Stomach (tissue), 9 donors: ENCODE results near the gene ADAM22. TPM values are rescaled to one million over a fixed set of nuclear protein-coding genes. Genes with fewer than 3 reads are reported as not detected.

Experiments used
- DNase-seq, 2 donors: peaks; one replicate each; pipeline versions ENCODE4 v3.0.0 to v3.0.0-alpha.2; 2013 to 2019
- H3K27ac ChIP-seq, 5 donors: fragments of 200-600 bp in 4 of 5; sonication (generic) in 4 of 5; one replicate each; pipeline ENCODE4 v1.5.1; 2013 to 2019; ENCODE audit warnings: mild to moderate bottlenecking in 1 of 5, moderate library complexity in 1 of 5
- H3K27me3 ChIP-seq, 3 donors: fragments of 200-600 bp; sonication (generic); one replicate each; pipeline ENCODE4 v1.5.1; 2017 to 2019; ENCODE audit warnings: mixed run types in 1 of 3
- H3K36me3 ChIP-seq, 4 donors: fragments of 200-600 bp; sonication (generic); 1 replicate in 3 of 4; 2 replicates in 1 of 4; pipeline ENCODE4 v1.5.1; 2016 to 2019
- H3K4me1 ChIP-seq, 4 donors: fragments of 200-600 bp; sonication (generic); one replicate each; pipeline ENCODE4 v1.5.1; 2016 to 2019
- H3K4me3 ChIP-seq, 4 donors: fragments of 200-600 bp; sonication (generic) in 3 of 4; one replicate each; pipeline ENCODE4 v1.5.1; 2016 to 2019; ENCODE audit warnings: mild to moderate bottlenecking in 1 of 4
- H3K9me3 ChIP-seq, 4 donors: fragments of 200-600 bp; sonication (generic); one replicate each; pipeline ENCODE4 v1.5.1; 2016 to 2019
- EP300 ChIP-seq: sonication (generic); formaldehyde crosslinking; IDR thresholded peaks from one replicate; pipeline ENCODE4 v1.6.1; 2017; ENCODE audit warnings: antibody characterized with exemption
- POLR2A ChIP-seq, 4 donors: fragments of 450-650 bp; IDR thresholded peaks; one replicate each; pipeline ENCODE4 v1.6.1; 2016; ENCODE audit warnings: antibody characterized with exemption in 4 of 4, control low read depth in 2 of 4, mild to moderate bottlenecking in 1 of 4, moderate library complexity in 1 of 4
- POLR2AphosphoS5 ChIP-seq, 3 donors: sonication (generic); formaldehyde crosslinking; IDR thresholded peaks; one replicate each; pipeline ENCODE4 v1.6.1; 2016; ENCODE audit warnings: antibody characterized with exemption in 3 of 3
- WGBS, 5 donors: extraction: QIAGEN DNeasy Blood & Tissue Kit in 3 of 5; methylation state at CpG; one replicate each; pipeline versions ENCODE4 v1.1.5 to v1.1.7; 2013 to 2018; 5-methylcytosine and 5-hydroxymethylcytosine counted together
- intact Hi-C: fragments of 100-400 bp; cut with DNase I; formaldehyde crosslinking; loops from one replicate; pipeline ENCODE4 v1.15.1; 2023; ENCODE audit warnings: low total_unique reads
- polyA plus RNA-seq, 3 donors: library from polyadenylated mRNA; stranded (reverse); fragments of 200-250 nt; gene quantifications; one replicate each; pipeline ENCODE4 v1.2.3, GENCODE V29; 2013
- total RNA-seq, 5 donors: library from RNA; depleted of rRNA; stranded (reverse); fragments of >200 nt; gene quantifications; one replicate each; pipeline versions ENCODE4 v1.1.0 to v1.2.3, GENCODE V29; 2014 to 2016
- TF ChIP-seq, protein P1 (sequence below), 7 experiments: fragments of 450-650 bp in 4 of 7; fragments of 200-600 bp in 3 of 7; sonication (generic) in 3 of 7; IDR thresholded peaks; one replicate each; pipeline ENCODE4 v1.5.1; 2016 to 2019; ENCODE audit warnings: antibody characterized with exemption in 7 of 7, control low read depth in 2 of 7, mild to moderate bottlenecking in 1 of 7
- donor health status: healthy with polysubstance abuse.
- donor health status: Bipolar disorder and iron deficiency.
- donor health status: healthy.

The ADAM22 gene
- total and polyA plus RNA-seq, 8 donors, result 0.06 to 16.8 (median 0.29) TPM; not detected in 1

DNA sequence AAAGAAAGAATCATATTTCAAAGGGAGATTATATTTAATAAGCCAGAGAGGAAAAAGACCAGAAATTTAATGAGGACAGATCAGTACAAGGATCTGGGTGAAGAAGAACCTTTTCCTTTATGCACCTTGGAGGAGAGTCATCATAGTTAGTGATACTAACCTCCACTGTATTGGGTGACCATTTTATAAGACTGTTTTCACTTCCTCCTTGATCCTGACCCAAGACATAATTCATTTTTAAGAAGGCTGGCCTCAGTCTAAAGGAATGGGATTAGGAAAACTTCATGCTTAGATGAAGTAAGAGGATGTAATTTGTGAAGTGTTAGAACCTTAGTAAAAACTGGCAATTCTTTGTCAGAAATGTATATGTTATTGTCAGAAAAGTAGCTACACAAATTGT is 68.6 kb downstream of the ADAM22 start:
- no peak for TF ChIP-seq POLR2AphosphoS5 (IDR thresholded peaks at IDR 0.05)
- no peak for TF ChIP-seq POLR2A (IDR thresholded peaks at IDR 0.05)
- TF ChIP-seq, protein P1, sequence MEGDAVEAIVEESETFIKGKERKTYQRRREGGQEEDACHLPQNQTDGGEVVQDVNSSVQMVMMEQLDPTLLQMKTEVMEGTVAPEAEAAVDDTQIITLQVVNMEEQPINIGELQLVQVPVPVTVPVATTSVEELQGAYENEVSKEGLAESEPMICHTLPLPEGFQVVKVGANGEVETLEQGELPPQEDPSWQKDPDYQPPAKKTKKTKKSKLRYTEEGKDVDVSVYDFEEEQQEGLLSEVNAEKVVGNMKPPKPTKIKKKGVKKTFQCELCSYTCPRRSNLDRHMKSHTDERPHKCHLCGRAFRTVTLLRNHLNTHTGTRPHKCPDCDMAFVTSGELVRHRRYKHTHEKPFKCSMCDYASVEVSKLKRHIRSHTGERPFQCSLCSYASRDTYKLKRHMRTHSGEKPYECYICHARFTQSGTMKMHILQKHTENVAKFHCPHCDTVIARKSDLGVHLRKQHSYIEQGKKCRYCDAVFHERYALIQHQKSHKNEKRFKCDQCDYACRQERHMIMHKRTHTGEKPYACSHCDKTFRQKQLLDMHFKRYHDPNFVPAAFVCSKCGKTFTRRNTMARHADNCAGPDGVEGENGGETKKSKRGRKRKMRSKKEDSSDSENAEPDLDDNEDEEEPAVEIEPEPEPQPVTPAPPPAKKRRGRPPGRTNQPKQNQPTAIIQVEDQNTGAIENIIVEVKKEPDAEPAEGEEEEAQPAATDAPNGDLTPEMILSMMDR (IDR thresholded peaks at IDR 0.05), result no peak
- no peak for TF ChIP-seq EP300

DNA sequence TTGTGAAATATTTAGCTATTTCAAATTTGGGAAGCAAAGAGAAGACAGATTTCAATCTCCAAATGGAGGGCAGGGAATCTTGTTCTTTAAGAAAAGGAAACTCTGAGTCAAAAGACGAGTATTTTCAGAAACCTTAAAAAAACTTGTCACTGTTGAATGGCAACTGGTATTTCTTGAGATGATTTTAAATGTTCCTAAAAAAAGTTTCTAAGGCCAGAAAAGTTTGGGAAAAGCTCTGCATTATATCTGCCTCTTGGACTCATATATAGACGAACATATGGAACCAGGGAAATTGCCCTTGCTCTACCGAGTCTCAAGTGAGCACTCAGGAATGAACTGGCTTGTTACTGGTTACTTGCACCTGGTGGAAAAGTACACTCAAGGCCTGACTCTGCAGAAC is 69.5 kb downstream of the ADAM22 start:
- DNase-seq, result no peak
- 84 to 92% (median 88%) methylated on average over 3 of the region's 3 CpGs for WGBS, 5 donors
- Histone ChIP-seq H3K4me1 (no peaks in the 10 kb centered on the region), H3K27me3 (no peaks in the 10 kb centered on the region), H3K9me3 (no peaks in the 10 kb centered on the region), H3K27ac (no peak overlapping the region), H3K4me3 (no peak overlapping the region), H3K36me3 (no peaks in the 10 kb centered on the region)
- intact Hi-C loops, result no loop called here
- TF ChIP-seq, protein P1 (IDR thresholded peaks at IDR 0.05), result no peak
- TF ChIP-seq EP300, result no peak

More for the DNA sequence above, 68.6 kb downstream of the ADAM22 start:
- Histone ChIP-seq H3K27ac (no peak overlapping the region), H3K4me1 (no peaks in the 10 kb centered on the region), H3K4me3 (no peak overlapping the region), H3K27me3 (no peaks in the 10 kb centered on the region), H3K36me3 (no peaks in the 10 kb centered on the region), H3K9me3 (no peaks in the 10 kb centered on the region)
- DNase-seq, result no peak
- intact Hi-C loops, result no loop called here

DNA sequence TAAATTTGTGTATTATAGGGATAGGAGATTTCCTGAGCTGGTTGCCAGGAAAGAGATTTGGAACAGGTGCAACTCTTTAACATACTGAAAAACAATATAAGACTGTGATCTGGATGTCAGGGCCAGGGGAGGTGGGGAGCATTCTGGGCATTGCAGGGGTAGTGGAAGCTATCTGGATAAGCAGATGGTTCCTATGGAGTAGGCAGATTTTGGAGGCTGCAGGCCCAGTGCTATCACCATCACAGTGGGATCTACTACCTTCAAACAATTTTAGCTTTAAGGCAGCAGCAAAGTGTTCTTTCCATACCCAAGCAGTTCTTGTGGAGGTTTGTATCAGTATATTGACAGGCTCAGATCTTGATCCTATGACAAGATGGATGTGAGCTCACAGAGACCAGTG is 71.1 kb downstream of the ADAM22 start:
- H3K4me1 ChIP-seq, result no peaks in the 10 kb centered on the region
- DNase-seq, result no peak
- no peak for TF ChIP-seq POLR2AphosphoS5 (IDR thresholded peaks at IDR 0.05)
- no peak for TF ChIP-seq EP300
- no peak for TF ChIP-seq POLR2A (IDR thresholded peaks at IDR 0.05)
- TF ChIP-seq, protein P1 (IDR thresholded peaks at IDR 0.05), result no peak
- no peaks in the 10 kb centered on the region for H3K27me3 ChIP-seq
- H3K36me3 ChIP-seq, result no peaks in the 10 kb centered on the region
- intact Hi-C loops, result no loop called here
- H3K9me3 ChIP-seq, result no peaks in the 10 kb centered on the region
- no peak overlapping the region for H3K27ac ChIP-seq
- H3K4me3 ChIP-seq, result no peak overlapping the region

DNA sequence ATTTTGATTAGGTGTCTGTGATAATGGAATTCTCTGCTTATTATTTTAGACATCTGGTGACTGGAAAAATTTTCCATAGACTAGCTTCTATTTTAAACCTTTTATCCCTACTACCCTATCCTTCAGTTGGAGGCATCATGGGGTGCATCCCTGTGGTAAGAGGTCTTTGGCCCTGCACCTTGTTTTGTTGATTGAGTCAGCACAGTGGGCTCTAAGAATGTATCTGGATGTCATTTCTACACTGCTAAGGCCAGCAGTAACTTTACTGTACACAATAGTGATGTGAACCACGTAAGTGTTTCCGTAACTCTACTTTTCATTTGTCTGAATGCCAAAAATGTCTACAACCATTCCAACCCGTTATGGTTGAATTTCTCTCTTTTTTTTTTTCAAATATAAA is 75.6 kb downstream of the ADAM22 start:
- WGBS, 5 donors, result 74 to 93% (median 86%) methylated on average over 3 of the region's 3 CpGs
- Histone ChIP-seq H3K27ac (no peak overlapping the region), H3K4me1 (no peaks in the 10 kb centered on the region), H3K9me3 (no peaks in the 10 kb centered on the region), H3K36me3 (no peaks in the 10 kb centered on the region), H3K4me3 (no peak overlapping the region), H3K27me3 (no peaks in the 10 kb centered on the region)
- intact Hi-C loops, result no loop called here
- TF ChIP-seq, protein P1 (IDR thresholded peaks at IDR 0.05), result no peak
- TF ChIP-seq POLR2AphosphoS5 (IDR thresholded peaks at IDR 0.05) (no peak), POLR2A (IDR thresholded peaks at IDR 0.05) (no peak)
- no peak for DNase-seq

DNA sequence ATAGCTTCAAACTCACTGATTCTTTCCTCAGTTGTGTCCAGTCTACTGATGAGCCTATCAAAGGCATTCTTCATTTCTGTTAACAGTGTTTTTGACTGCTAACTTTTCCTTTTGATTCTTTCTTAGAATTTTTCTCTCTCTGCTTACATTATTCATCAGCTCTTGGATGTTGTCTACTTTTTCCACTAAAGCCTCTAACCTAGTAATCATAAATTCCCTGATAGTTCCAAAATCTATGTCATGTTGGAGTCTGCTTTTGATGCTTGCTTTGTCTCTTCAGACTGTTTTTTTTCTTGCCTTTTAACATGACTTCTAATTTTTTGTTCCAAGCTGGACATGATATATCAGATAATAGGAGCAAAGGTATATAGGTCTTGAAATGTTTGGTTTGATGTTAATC is 78.0 kb downstream of the ADAM22 start:
- H3K4me1 ChIP-seq, result no peaks in the 10 kb centered on the region
- no peaks in the 10 kb centered on the region for H3K9me3 ChIP-seq
- H3K27ac ChIP-seq, result no peak overlapping the region
- intact Hi-C loops, result no loop called here
- H3K4me3 ChIP-seq, result no peak overlapping the region
- H3K27me3 ChIP-seq, result no peaks in the 10 kb centered on the region
- H3K36me3 ChIP-seq, result no peaks in the 10 kb centered on the region
- TF ChIP-seq, protein P1 (IDR thresholded peaks at IDR 0.05), result no peak
- TF ChIP-seq POLR2AphosphoS5 (IDR thresholded peaks at IDR 0.05) (no peak), EP300 (no peak), POLR2A (IDR thresholded peaks at IDR 0.05) (no peak)
- no peak for DNase-seq
